ENCODE data around the gene TBX1. TPM values are rescaled to one million over a fixed set of nuclear protein-coding genes. Genes with fewer than 3 reads are reported as not detected.

The TBX1 gene
- total RNA-seq, 2 experiments from 2014 or later: 0.23 TPM; not detected in 1

- Histone ChIP-seq H4K20me1 (ENCODE audit: insufficient read depth, low read length) (no peaks in the 10 kb centered on the region), H3K4me2 (ENCODE audit: low read length) (no peak overlapping the region), H3K36me3 (ENCODE audit: insufficient read depth, low read length) (no peaks in the 10 kb centered on the region), H3K27ac (ENCODE audit: low read depth, low read length, poor library complexity, severe bottlenecking) (no peak overlapping the region), H2AFZ (ENCODE audit: low read length) (no peak overlapping the region), H3K79me2 (ENCODE audit: insufficient read depth, low read depth, low read length) (no peaks in the 10 kb centered on the region), H3K9me3 (ENCODE audit: low read length) (no peaks in the 10 kb centered on the region), H3K9me2 (ENCODE audit: insufficient read depth, low read length) (no peaks in the 10 kb centered on the region), H3K4me1 (ENCODE audit: insufficient read depth, low read length, poor library complexity, severe bottlenecking) (peaks cover 7% of the 10 kb centered on the region), H3K4me3 (ENCODE audit: low read depth, low read length, poor library complexity, severe bottlenecking) (no peak overlapping the region)
- TF ChIP-seq EZH2phosphoT487 (IDR thresholded peaks at IDR 0.05; ENCODE audit: borderline replicate concordance, low read depth, low read length) (no peak), CTCF (conservative IDR thresholded peaks at IDR 0.05; ENCODE audit: low read length) (no peak)
- CTCF ChIA-PET (ENCODE audit: unreplicated experiment): no interaction called here
- intact Hi-C loops (cut with micrococcal nuclease; ENCODE audit: unreplicated experiment): no loop called here
- POLR2A ChIA-PET: interaction anchor here (1.6 kb wide), 1 partner anchor 22 kb away, joined by 3 read pairs; no protein-coding TSS in a partner anchor
- no peak for DNase-seq (ENCODE audit: low spot score)
- no TSS peak for BruUV-seq (replicated peaks)
Observed at GRCh38 chr22:19815093-19815822, 54.7 kb downstream of the TBX1 start.

- TF ChIP-seq CTCF (conservative IDR thresholded peaks at IDR 0.05; ENCODE audit: low read length) (no peak), EZH2phosphoT487 (IDR thresholded peaks at IDR 0.05; ENCODE audit: borderline replicate concordance, low read depth, low read length) (no peak)
- DNase-seq (ENCODE audit: low spot score): no peak
- no peaks in the 10 kb centered on the region for H3K9me2 ChIP-seq (ENCODE audit: insufficient read depth, low read length)
- no peak overlapping the region for H3K4me3 ChIP-seq (ENCODE audit: low read depth, low read length, poor library complexity, severe bottlenecking)
- H3K9me3 ChIP-seq (ENCODE audit: low read length): no peaks in the 10 kb centered on the region
- H3K4me2 ChIP-seq (ENCODE audit: low read length): no peak overlapping the region
- no peak overlapping the region for H2AFZ ChIP-seq (ENCODE audit: low read length)
- H4K20me1 ChIP-seq (ENCODE audit: insufficient read depth, low read length): no peaks in the 10 kb centered on the region
- no TSS peak for BruUV-seq (replicated peaks)
- no peak overlapping the region for H3K27ac ChIP-seq (ENCODE audit: low read depth, low read length, poor library complexity, severe bottlenecking)
- H3K4me1 ChIP-seq (ENCODE audit: insufficient read depth, low read length, poor library complexity, severe bottlenecking): peaks cover 7% of the 10 kb centered on the region
- POLR2A ChIA-PET: no interaction called here
- CTCF ChIA-PET (ENCODE audit: unreplicated experiment): no interaction called here
- H3K36me3 ChIP-seq (ENCODE audit: insufficient read depth, low read length): no peaks in the 10 kb centered on the region
- H3K79me2 ChIP-seq (ENCODE audit: insufficient read depth, low read depth, low read length): no peaks in the 10 kb centered on the region
- intact Hi-C loops (cut with micrococcal nuclease; ENCODE audit: unreplicated experiment): no loop called here
Observed at GRCh38 chr22:19815823-19816290, 55.3 kb downstream of the TBX1 start.

GRCh38 chr22:19816372-19817119 is 56.0 kb downstream of the TBX1 start:
- Histone ChIP-seq H3K36me3 (ENCODE audit: insufficient read depth, low read length) (no peaks in the 10 kb centered on the region), H3K9me3 (ENCODE audit: low read length) (no peaks in the 10 kb centered on the region), H3K4me2 (ENCODE audit: low read length) (no peak overlapping the region), H3K79me2 (ENCODE audit: insufficient read depth, low read depth, low read length) (no peaks in the 10 kb centered on the region), H2AFZ (ENCODE audit: low read length) (no peak overlapping the region), H3K4me1 (ENCODE audit: insufficient read depth, low read length, poor library complexity, severe bottlenecking) (peaks cover 7% of the 10 kb centered on the region), H3K9me2 (ENCODE audit: insufficient read depth, low read length) (no peaks in the 10 kb centered on the region), H4K20me1 (ENCODE audit: insufficient read depth, low read length) (no peaks in the 10 kb centered on the region), H3K4me3 (ENCODE audit: low read depth, low read length, poor library complexity, severe bottlenecking) (no peak overlapping the region), H3K27ac (ENCODE audit: low read depth, low read length, poor library complexity, severe bottlenecking) (no peak overlapping the region)
- BruUV-seq (replicated peaks): no TSS peak
- ChIA-PET POLR2A (no interaction called here), CTCF (ENCODE audit: unreplicated experiment) (no interaction called here)
- DNase-seq (ENCODE audit: low spot score): no peak
- TF ChIP-seq EZH2phosphoT487 (IDR thresholded peaks at IDR 0.05; ENCODE audit: borderline replicate concordance, low read depth, low read length) (no peak), CTCF (conservative IDR thresholded peaks at IDR 0.05; ENCODE audit: low read length) (no peak)
- intact Hi-C loops (cut with micrococcal nuclease; ENCODE audit: unreplicated experiment): no loop called here
